ENCODE results near the gene ARHGAP15. TPM values are rescaled to one million over a fixed set of nuclear protein-coding genes. Genes with fewer than 3 reads are reported as not detected.
"Not testable (repeated sequence)": the region's sequence is repeated elsewhere in the genome, so short reads cannot be mapped to it uniquely, and the experiment has no call there.

Gene ARHGAP15
- total RNA-seq, 4 donors from 2014 or later = 1.2 to 6.0 (median 3.4) TPM

DNA sequence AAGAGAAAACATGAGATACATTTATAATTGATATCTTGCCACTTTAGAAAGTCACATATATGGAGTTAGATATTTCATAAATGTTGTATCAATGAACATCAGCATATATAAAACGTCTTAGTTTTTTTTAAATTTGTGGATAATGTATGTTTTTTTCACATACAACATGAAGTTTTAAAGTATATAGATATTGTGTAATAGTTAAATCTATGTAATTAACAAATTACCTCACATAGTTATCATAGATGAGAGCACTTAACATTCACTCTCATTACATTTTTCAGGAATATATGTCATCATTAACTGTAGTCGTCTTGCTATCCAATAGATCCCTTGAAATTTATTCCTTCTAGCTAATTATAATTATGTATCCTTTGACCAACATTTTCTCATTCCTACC is 406.6 kb downstream of the ARHGAP15 start:
- Histone ChIP-seq H3K27ac (no peak overlapping the region), H3K36me3 (no peaks in the 10 kb centered on the region), H3K9me3 (no peaks in the 10 kb centered on the region), H3K4me3 (no peak overlapping the region), H3K27me3 (no peaks in the 10 kb centered on the region), H3K4me1 (no peaks in the 10 kb centered on the region)
- no peak for DNase-seq (ENCODE audit: low spot score in 2 of 2)
- no peak for TF ChIP-seq POLR2A (IDR thresholded peaks at IDR 0.05)
- no peak for TF ChIP-seq EP300 (IDR thresholded peaks at IDR 0.05)
- TF ChIP-seq, protein P1, sequence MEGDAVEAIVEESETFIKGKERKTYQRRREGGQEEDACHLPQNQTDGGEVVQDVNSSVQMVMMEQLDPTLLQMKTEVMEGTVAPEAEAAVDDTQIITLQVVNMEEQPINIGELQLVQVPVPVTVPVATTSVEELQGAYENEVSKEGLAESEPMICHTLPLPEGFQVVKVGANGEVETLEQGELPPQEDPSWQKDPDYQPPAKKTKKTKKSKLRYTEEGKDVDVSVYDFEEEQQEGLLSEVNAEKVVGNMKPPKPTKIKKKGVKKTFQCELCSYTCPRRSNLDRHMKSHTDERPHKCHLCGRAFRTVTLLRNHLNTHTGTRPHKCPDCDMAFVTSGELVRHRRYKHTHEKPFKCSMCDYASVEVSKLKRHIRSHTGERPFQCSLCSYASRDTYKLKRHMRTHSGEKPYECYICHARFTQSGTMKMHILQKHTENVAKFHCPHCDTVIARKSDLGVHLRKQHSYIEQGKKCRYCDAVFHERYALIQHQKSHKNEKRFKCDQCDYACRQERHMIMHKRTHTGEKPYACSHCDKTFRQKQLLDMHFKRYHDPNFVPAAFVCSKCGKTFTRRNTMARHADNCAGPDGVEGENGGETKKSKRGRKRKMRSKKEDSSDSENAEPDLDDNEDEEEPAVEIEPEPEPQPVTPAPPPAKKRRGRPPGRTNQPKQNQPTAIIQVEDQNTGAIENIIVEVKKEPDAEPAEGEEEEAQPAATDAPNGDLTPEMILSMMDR (IDR thresholded peaks at IDR 0.05) = no peak
- TF ChIP-seq POLR2AphosphoS5 (IDR thresholded peaks at IDR 0.05) = no peak
- 87% methylated on average over 2 of the region's 2 CpGs for WGBS

DNA sequence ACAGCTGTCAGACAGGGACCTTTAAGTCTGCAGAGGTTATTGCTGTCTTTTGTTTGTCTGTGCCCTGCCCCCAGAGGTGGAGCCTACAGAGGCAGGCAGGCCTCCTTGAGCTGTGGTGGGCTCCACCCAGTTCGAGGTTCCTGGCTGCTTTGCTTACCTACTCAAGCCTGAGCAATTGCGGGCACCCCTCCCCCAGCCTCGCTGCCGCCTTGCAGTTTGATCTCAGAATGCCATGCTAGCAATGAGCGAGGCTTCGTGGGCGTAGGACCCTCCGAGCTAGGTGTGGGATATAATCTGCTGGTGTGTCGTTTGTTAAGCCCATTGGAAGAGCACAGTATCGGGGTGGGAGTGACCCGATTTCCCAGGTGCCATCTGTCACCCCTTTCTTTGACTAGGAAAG is 412.7 kb downstream of the ARHGAP15 start:
- not testable (repeated sequence) for H3K36me3 ChIP-seq; H3K27me3 ChIP-seq; H3K4me1 ChIP-seq; DNase-seq (ENCODE audit: low spot score in 2 of 2); H3K4me3 ChIP-seq; H3K9me3 ChIP-seq; H3K27ac ChIP-seq
- WGBS = 94% methylated on average over 11 of the region's 11 CpGs

DNA sequence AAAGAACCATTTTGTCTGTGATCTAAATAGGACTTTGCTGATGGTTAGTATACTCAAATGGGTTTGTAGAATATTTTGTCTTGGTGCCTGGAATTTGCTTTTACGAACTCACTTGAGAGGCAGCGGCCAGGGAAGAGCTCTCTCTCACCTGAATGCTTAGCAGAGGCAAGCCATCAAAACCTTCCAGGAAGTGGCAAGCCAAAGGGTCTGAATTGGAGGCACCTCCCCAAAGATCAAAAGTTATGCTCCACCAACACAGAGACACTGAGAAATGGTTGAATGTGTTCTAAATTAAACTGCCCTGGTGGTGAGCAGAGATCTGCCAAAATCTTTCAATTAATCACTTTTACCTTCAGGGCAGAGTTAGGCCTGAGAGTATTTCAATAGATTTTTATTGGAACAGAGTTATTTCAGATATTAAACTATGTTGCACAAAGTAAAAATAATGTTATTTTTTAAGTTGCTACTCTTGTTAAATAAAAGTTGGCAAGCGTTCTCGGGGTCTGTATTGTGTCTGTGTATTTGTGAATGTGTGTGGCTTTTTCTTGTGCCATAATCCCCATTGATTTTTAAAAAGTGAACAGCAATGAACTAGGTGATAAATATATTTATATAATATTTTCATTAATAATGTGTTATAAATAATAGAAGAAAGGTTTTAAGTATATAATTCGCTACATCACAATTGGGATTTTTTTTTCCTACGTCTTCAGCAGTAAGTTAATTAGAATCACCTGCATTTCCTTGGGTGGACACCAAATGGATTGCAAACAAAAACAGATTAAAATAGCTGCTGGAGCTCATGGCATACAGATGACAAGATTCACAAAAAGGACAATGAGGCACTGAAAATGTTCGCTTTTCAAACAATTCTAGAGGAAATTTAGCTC is 416.1 kb downstream of the ARHGAP15 start:
- no peak overlapping the region for H3K4me3 ChIP-seq
- peak overlapping the region; percentile 15 for H3K27ac ChIP-seq

DNA sequence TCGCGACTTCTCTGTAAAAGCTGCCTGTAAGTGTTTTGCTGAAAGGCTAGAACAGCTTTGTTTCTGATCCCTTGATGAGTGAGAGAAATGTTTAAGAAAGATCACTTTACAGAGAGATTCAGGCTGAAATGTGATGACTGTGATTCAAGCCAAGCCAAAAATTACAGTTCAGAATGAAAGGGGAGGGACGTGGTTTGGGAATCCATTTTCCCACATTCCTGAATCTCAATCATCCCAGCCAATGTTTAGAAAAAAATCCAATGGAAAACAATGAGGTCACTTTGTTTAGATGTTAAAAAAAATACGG is 416.7 kb downstream of the ARHGAP15 start:
- peak overlapping the region; percentile 15 for H3K27ac ChIP-seq
- DNase-seq (ENCODE audit: low spot score in 2 of 2) = no peak
- no peak for TF ChIP-seq POLR2AphosphoS5 (IDR thresholded peaks at IDR 0.05)
- TF ChIP-seq EP300 (IDR thresholded peaks at IDR 0.05) = no peak
- no peak for TF ChIP-seq POLR2A (IDR thresholded peaks at IDR 0.05)
- TF ChIP-seq, protein P1 (IDR thresholded peaks at IDR 0.05) = no peak
- no peaks in the 10 kb centered on the region for H3K9me3 ChIP-seq
- 40% methylated on average over 4 of the region's 4 CpGs for WGBS
- no peaks in the 10 kb centered on the region for H3K36me3 ChIP-seq
- no peaks in the 10 kb centered on the region for H3K27me3 ChIP-seq
- H3K4me3 ChIP-seq = no peak overlapping the region
- no peaks in the 10 kb centered on the region for H3K4me1 ChIP-seq

More for the DNA sequence above, 416.1 kb downstream of the ARHGAP15 start:
- H3K36me3 ChIP-seq = no peaks in the 10 kb centered on the region
- no peaks in the 10 kb centered on the region for H3K27me3 ChIP-seq
- TF ChIP-seq POLR2AphosphoS5 (IDR thresholded peaks at IDR 0.05) (no peak), EP300 (IDR thresholded peaks at IDR 0.05) (no peak), POLR2A (IDR thresholded peaks at IDR 0.05) (no peak)
- TF ChIP-seq, protein P1 (IDR thresholded peaks at IDR 0.05) = no peak
- 56% methylated on average over 7 of the region's 7 CpGs for WGBS
- H3K9me3 ChIP-seq = no peaks in the 10 kb centered on the region
- no peaks in the 10 kb centered on the region for H3K4me1 ChIP-seq
- DNase-seq (ENCODE audit: low spot score in 2 of 2) = no peak

DNA sequence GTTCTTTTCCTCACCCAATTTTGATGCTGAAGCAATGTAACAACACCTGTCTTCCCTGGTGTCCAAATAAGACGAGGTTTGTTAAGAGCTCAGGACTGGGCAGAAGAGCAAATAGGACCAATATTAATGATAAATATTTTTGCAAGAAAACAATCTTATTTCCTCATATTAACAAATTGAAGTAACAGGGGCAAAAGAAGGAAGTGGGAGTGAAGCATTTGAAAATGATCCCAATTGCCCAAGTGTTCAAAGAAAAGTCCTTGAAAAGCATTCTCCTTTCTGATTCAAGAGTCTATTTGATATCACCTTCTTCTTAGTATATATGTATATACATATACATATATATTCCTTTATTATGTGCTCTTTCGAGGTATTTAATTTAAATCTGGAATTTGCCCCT is 418.8 kb downstream of the ARHGAP15 start:
- Histone ChIP-seq H3K4me3 (no peak overlapping the region), H3K27me3 (no peaks in the 10 kb centered on the region), H3K27ac (no peak overlapping the region), H3K36me3 (no peaks in the 10 kb centered on the region), H3K4me1 (no peaks in the 10 kb centered on the region), H3K9me3 (no peaks in the 10 kb centered on the region)
- 67% methylated on average over 2 of the region's 2 CpGs for WGBS
- no peak for DNase-seq (ENCODE audit: low spot score in 2 of 2)
- TF ChIP-seq EP300 (IDR thresholded peaks at IDR 0.05) (no peak), POLR2A (IDR thresholded peaks at IDR 0.05) (no peak), POLR2AphosphoS5 (IDR thresholded peaks at IDR 0.05) (no peak)
- TF ChIP-seq, protein P1 (IDR thresholded peaks at IDR 0.05) = no peak

All from suprapubic skin (tissue), 4 donors.